ENCODE measurements around the gene LEFTY2. TPM values are rescaled to one million over a fixed set of nuclear protein-coding genes. Genes with fewer than 3 reads are reported as not detected.
"Not testable (repeated sequence)": the region's sequence is repeated elsewhere in the genome, so short reads cannot be mapped to it uniquely, and the experiment has no call there.

Gene LEFTY2
- total RNA-seq, 1 donor from 2014 or later, result 2.6 TPM

DNA sequence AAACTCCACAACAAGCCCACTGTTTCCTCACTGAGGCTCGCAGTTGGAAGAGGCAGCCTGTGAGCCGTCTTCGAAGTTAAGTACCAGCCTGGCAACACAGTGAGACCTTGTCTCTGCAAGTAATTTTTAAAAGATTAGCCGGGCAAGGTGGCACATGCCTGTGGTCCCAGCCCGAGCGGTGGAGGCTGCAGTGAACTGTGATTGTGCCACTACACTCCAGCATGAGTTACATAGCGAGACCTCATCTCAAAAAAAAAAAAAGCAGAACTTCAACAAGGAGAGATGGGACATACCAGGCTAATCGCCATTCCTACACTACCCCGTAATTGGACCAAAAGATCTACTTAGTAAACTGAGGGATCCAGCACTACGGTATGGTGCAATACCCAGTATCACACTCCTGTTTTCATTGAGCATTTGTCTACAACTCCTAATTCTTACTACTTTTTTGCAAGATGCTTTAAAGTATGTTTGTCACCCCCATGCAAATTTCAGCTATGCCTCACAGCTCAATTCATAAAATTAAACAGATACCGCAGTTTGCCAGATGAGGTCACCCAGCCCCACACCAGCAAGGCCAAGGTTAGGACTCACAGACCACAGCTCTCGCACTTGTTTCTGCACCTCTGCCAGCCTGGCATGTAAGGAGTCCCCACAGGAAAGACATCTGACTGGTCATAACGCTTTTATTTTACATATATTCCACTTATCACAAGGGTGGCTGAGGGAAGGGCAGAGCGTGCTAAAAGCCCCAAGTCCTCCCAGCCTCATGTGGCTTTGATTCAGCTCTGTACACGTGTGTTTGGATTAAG is 37.1 kb upstream of the LEFTY2 start:
- intact Hi-C loops (cut with DNase I), result loop anchor here (2.0 to 10.0 kb wide), 4 partner anchors 66 to 653 kb away; partner anchors contain the start of gene SRP9
- Histone ChIP-seq H3K36me3 (peaks cover 31 to 49% of the 10 kb centered on the region in 2 donors), H3K27me3 (no peaks in the 10 kb centered on the region), H3K9me3 (no peaks in the 10 kb centered on the region), H3K4me1 (no peaks in the 10 kb centered on the region), H3K4me3 (no peak overlapping the region), H3K27ac (no peak overlapping the region)
- no peak for DNase-seq (ENCODE audit: low spot score in 2 of 2)
- TF ChIP-seq, protein P1, sequence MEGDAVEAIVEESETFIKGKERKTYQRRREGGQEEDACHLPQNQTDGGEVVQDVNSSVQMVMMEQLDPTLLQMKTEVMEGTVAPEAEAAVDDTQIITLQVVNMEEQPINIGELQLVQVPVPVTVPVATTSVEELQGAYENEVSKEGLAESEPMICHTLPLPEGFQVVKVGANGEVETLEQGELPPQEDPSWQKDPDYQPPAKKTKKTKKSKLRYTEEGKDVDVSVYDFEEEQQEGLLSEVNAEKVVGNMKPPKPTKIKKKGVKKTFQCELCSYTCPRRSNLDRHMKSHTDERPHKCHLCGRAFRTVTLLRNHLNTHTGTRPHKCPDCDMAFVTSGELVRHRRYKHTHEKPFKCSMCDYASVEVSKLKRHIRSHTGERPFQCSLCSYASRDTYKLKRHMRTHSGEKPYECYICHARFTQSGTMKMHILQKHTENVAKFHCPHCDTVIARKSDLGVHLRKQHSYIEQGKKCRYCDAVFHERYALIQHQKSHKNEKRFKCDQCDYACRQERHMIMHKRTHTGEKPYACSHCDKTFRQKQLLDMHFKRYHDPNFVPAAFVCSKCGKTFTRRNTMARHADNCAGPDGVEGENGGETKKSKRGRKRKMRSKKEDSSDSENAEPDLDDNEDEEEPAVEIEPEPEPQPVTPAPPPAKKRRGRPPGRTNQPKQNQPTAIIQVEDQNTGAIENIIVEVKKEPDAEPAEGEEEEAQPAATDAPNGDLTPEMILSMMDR (IDR thresholded peaks at IDR 0.05), result no peak

DNA sequence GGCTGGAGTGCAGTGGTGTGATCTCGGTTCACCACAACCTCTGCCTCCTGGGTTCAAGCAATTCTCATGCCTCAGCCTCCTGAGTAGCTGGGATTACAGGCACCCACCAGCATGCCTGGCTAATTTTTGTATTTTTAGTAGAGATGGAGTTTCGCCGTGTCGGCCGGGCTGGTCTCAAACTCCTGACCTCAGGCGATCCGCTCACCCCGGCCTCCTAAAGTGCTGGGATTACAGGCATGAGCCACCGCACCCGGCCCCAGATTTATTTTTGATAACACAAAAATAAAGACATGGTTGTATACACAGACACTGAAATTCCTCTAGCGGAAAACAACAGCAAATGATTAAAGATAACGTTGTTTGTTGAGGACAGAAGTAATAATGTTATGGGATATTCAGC is 34.1 kb upstream of the LEFTY2 start:
- DNase-seq (ENCODE audit: low spot score in 2 of 2), result not testable (repeated sequence)

DNA sequence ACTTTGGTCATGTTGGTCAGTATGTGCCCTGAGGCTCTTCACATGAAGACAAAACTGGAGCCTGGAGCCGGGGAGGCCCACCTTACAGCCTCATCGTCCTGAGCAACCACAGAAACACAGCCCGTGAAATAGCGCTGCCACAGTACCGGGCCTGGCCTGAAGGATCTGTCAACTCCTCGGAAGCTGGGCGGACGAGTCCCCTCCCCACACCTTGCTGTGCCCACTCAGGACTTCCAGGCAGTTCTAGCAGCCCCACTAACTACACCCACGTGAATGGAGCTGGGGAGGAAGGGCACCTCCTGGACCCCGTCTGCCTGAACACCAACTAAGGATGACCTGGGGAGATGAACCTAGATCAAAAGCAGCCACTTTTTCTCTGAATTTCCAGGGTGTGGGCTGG is 33.4 kb upstream of the LEFTY2 start:
- Histone ChIP-seq H3K27me3 (no peaks in the 10 kb centered on the region), H3K36me3 (peaks cover 1 to 13% of the 10 kb centered on the region in 2 donors), H3K4me1 (no peaks in the 10 kb centered on the region), H3K9me3 (no peaks in the 10 kb centered on the region), H3K27ac (no peak overlapping the region), H3K4me3 (no peak overlapping the region)
- TF ChIP-seq, protein P1 (IDR thresholded peaks at IDR 0.05), result no peak
- intact Hi-C loops (cut with DNase I), result loop anchor here (10.0 kb wide), 1 partner anchor 650 kb away; no protein-coding TSS in a partner anchor
- DNase-seq (ENCODE audit: low spot score in 2 of 2), result no peak

More for the DNA sequence above, 34.1 kb upstream of the LEFTY2 start:
- not testable (repeated sequence) for H3K4me3 ChIP-seq, H3K4me1 ChIP-seq, H3K27me3 ChIP-seq, H3K27ac ChIP-seq, H3K9me3 ChIP-seq
- intact Hi-C loops (cut with DNase I), result loop anchor here (5.0 to 10.0 kb wide), 3 partner anchors 63 to 650 kb away; partner anchors contain the start of gene SRP9
- peaks cover 4 to 20% of the 10 kb centered on the region in 2 donors for H3K36me3 ChIP-seq

DNA sequence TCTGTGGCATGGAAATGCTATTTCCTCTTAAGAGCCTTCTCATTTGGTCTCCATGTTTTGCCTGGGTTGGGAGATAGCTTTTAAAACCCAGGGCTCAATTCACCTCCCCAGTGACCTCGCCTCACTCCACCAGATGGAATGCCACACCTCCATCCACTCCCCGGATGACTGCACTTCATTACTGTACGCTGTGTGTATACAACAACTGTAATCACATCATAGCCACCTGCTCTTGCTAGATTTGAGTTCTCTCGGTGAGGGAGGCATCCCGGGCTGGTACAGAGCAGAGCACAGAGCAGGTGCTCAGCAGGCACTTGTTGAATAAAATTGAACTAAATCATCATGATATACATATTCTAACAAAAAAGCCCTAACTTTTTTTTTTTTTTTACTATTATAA is 32.1 kb upstream of the LEFTY2 start:
- H3K9me3 ChIP-seq, result no peaks in the 10 kb centered on the region
- TF ChIP-seq, protein P1 (IDR thresholded peaks at IDR 0.05), result no peak
- H3K27ac ChIP-seq, result no peak overlapping the region
- H3K4me1 ChIP-seq, result no peaks in the 10 kb centered on the region
- H3K4me3 ChIP-seq, result no peak overlapping the region
- intact Hi-C loops (cut with DNase I), result loop anchor here (10.0 kb wide), 1 partner anchor 648 kb away; no protein-coding TSS in a partner anchor
- H3K36me3 ChIP-seq, result peaks cover 0 to 13% of the 10 kb centered on the region in 2 donors
- no peaks in the 10 kb centered on the region for H3K27me3 ChIP-seq
- DNase-seq (ENCODE audit: low spot score in 2 of 2), result no peak

DNA sequence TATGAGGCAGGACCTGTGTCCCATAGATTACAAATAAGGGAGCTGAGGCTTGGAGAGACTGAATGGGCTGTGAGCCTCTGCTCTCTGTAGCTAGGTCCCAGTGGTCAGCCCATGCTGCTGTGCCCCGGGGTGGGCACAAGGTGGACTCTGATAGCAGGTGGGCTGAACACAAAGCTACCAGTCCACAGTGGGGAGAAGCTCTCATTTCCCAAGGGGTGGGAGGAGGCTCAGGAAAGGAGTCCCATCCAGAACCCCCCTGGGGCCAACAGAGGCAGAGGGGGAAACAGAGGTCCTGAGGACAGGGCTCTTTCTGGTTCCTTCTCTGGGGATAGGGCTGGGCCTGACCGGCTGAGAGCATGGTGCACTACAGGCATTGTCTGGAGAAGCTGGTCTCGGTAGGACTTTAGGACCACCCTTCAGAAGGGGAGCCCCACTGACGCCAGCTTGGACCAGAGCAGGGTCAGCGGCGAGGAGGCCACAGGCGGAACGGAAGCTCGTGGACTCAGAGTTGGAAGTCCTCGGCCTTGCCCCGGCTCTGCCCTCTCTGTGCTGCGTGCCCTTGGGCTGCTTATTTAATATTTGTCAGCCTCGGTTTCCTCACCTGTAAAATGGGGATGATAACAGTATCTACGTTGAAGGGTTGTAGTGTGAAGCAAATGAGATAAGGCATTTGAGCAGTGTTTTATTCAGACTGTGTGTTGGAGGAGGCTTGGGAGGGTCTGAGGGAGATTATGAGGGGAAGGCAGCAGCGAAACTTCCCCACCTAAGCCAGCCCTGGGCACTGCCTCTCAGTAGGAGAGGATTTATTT is 31.5 kb upstream of the LEFTY2 start:
- H3K36me3 ChIP-seq, result peaks cover 0 to 9% of the 10 kb centered on the region in 2 donors
- no peaks in the 10 kb centered on the region for H3K27me3 ChIP-seq
- no peak overlapping the region for H3K27ac ChIP-seq
- no peak for DNase-seq (ENCODE audit: low spot score in 2 of 2)
- intact Hi-C loops (cut with DNase I), result loop anchor here (10.0 kb wide), 1 partner anchor 648 kb away; no protein-coding TSS in a partner anchor
- TF ChIP-seq, protein P1 (IDR thresholded peaks at IDR 0.05), result no peak
- no peaks in the 10 kb centered on the region for H3K9me3 ChIP-seq
- H3K4me1 ChIP-seq, result no peaks in the 10 kb centered on the region
- H3K4me3 ChIP-seq, result no peak overlapping the region

- DNase-seq (ENCODE audit: low spot score in 2 of 2); H3K4me3 ChIP-seq; H3K4me1 ChIP-seq; H3K36me3 ChIP-seq; H3K9me3 ChIP-seq; H3K27me3 ChIP-seq; H3K27ac ChIP-seq: not testable (repeated sequence)
- intact Hi-C loops (cut with DNase I), result loop anchor here (10.0 kb wide), 1 partner anchor 646 kb away; no protein-coding TSS in a partner anchor
Measured at GRCh38 chr1:225970592-225971157, 29.7 kb upstream of the LEFTY2 start.

DNA sequence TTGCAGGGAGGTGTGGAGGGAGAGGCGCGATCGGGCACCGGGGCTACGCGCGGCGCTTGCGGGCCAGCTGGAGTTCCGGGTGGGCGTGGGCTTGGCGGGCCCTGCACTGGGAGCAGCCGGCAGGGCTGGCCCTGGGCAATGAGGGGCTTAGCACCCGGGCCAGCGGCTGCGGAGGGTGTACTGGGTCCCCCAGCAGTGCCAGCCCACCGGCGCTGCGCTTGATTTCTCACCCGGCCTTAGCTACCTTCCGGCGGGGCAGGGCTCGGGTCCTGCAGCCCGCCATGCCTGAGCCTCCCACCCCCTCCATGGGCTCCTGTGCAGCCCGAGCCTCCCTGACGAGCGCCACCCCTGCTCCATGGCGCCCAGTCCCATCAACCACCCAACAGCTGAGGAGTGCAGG is 28.7 kb upstream of the LEFTY2 start:
- not testable (repeated sequence) for H3K27me3 ChIP-seq; H3K4me3 ChIP-seq; H3K4me1 ChIP-seq; DNase-seq (ENCODE audit: low spot score in 2 of 2); H3K9me3 ChIP-seq; H3K36me3 ChIP-seq; H3K27ac ChIP-seq
- intact Hi-C loops (cut with DNase I), result loop anchor here (10.0 kb wide), 1 partner anchor 645 kb away; no protein-coding TSS in a partner anchor

Data from ascending aorta (tissue), 2 donors.